Liver (tissue), 2 donors: ENCODE data around the gene GPAT3.
"Not testable (repeated sequence)": the region's sequence is repeated elsewhere in the genome, so short reads cannot be mapped to it uniquely, and the experiment has no call there.

Experiments used
- TF ChIP-seq, protein P1 (sequence below): fragments of 150-350 bp; IDR thresholded peaks from 2 replicates; pipeline ENCODE4 v1.5.1; 2017; ENCODE audit warnings: improper control_type of control experiment, low read depth, low read length; ENCODE audit not compliant: missing input control
- TF ChIP-seq, protein P2 (sequence below): IDR thresholded peaks from 2 replicates; pipeline ENCODE4 v1.6.1; 2016; ENCODE audit warnings: antibody characterized with exemption
- donor health status: healthy.

DNA sequence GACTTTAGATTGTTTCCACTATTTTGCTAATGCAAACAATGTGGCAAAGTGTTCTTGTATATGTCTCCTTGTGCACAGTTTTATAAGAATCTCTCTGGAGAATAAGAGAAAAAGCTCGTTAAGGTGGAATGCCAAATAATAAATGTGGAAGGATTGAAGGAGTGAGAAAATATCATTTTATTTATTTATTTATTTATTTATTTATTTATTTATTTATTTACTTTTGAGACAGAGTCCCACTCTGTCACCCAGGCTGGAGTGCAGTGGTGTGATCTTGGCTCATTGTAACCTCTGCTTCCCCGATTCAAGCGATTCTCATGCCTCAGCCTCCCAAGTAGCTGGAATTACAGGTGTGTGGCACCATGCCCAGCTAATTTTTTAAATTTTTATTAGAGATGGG lies 40.3 kb downstream of the GPAT3 start:
- TF ChIP-seq, protein P1, sequence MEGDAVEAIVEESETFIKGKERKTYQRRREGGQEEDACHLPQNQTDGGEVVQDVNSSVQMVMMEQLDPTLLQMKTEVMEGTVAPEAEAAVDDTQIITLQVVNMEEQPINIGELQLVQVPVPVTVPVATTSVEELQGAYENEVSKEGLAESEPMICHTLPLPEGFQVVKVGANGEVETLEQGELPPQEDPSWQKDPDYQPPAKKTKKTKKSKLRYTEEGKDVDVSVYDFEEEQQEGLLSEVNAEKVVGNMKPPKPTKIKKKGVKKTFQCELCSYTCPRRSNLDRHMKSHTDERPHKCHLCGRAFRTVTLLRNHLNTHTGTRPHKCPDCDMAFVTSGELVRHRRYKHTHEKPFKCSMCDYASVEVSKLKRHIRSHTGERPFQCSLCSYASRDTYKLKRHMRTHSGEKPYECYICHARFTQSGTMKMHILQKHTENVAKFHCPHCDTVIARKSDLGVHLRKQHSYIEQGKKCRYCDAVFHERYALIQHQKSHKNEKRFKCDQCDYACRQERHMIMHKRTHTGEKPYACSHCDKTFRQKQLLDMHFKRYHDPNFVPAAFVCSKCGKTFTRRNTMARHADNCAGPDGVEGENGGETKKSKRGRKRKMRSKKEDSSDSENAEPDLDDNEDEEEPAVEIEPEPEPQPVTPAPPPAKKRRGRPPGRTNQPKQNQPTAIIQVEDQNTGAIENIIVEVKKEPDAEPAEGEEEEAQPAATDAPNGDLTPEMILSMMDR: not testable (repeated sequence)
- TF ChIP-seq, protein P2, sequence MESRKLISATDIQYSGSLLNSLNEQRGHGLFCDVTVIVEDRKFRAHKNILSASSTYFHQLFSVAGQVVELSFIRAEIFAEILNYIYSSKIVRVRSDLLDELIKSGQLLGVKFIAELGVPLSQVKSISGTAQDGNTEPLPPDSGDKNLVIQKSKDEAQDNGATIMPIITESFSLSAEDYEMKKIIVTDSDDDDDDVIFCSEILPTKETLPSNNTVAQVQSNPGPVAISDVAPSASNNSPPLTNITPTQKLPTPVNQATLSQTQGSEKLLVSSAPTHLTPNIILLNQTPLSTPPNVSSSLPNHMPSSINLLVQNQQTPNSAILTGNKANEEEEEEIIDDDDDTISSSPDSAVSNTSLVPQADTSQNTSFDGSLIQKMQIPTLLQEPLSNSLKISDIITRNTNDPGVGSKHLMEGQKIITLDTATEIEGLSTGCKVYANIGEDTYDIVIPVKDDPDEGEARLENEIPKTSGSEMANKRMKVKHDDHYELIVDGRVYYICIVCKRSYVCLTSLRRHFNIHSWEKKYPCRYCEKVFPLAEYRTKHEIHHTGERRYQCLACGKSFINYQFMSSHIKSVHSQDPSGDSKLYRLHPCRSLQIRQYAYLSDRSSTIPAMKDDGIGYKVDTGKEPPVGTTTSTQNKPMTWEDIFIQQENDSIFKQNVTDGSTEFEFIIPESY: not testable (repeated sequence)
